HFFc6 (cell line): Measurements from ENCODE around the gene PARN. TPM values are rescaled to one million over a fixed set of nuclear protein-coding genes. Genes with fewer than 3 reads are reported as not detected.

Experiments used
- DNase-seq: peaks from one replicate; pipeline ENCODE4 v3.0.0-alpha.2; 2018
- H3K27ac Mint-ChIP-seq: 2 replicates; pipeline ENCODE4 v1.8.0; 2020; ENCODE audit warnings: mild to moderate bottlenecking, mixed read lengths
- H3K27me3 Mint-ChIP-seq: 2 replicates; pipeline ENCODE4 v1.8.0; 2021; ENCODE audit warnings: mild to moderate bottlenecking, moderate library complexity, mixed read lengths; ENCODE audit not compliant: insufficient read depth
- H3K36me3 Mint-ChIP-seq: 2 replicates; pipeline ENCODE4 v1.8.0; 2021; ENCODE audit warnings: low read depth, mixed read lengths
- H3K4me1 Mint-ChIP-seq: 2 replicates; pipeline ENCODE4 v1.8.0; 2020; ENCODE audit warnings: low read depth, mixed read lengths
- H3K4me3 Mint-ChIP-seq: 2 replicates; pipeline ENCODE4 v1.8.0; 2020; ENCODE audit warnings: mild to moderate bottlenecking, moderate library complexity, mixed read lengths
- H3K9me3 Mint-ChIP-seq: 2 replicates; pipeline ENCODE4 v1.8.0; 2020; ENCODE audit warnings: mild to moderate bottlenecking, mixed read lengths
- CTCF ChIP-seq: fragments of 200-600 bp; sonication (generic); IDR thresholded peaks from 2 replicates; pipeline ENCODE4 v1.5.0; 2021; ENCODE audit warnings: antibody characterized with exemption, mild to moderate bottlenecking
- total RNA-seq, 6 experiments: library from RNA; stranded (reverse); fragmentation: NEBNext Ultra II Directional; extraction: Animal tissue kit (Norgen Biotek cat#: 25700); gene quantifications; 2 replicates in 1 of 6; 3 replicates in 5 of 6; pipeline ENCODE4 v1.2.3, GENCODE V29; 2021

Gene PARN
- total RNA-seq, 6 experiments from 2014 or later, result 25.5 to 36.1 (median 30.4) TPM

GRCh38 chr16:14483819-14484385, 146.2 kb downstream of the PARN start:
- TF ChIP-seq CTCF, result no peak
- H3K27me3 Mint-ChIP-seq, result peaks cover 3% of the 10 kb centered on the region; the same call in 1 of the 2 replicates
- H3K4me1 Mint-ChIP-seq, result peaks cover 53% of the 10 kb centered on the region

GRCh38 chr16:14476183-14476582, 153.9 kb downstream of the PARN start:
- Mint-ChIP-seq H3K9me3 (0 out of 2 replicates have a peak, but pooled peaks cover 4% of the 10 kb centered on the region), H3K4me1 (peaks cover 11% of the 10 kb centered on the region), H3K4me3 (no peak overlapping the region), H3K27ac (no peak overlapping the region), H3K27me3 (peaks cover 3% of the 10 kb centered on the region), H3K36me3 (peaks cover 19% of the 10 kb centered on the region)
- TF ChIP-seq CTCF, result no peak
- DNase-seq, result no peak

More at GRCh38 chr16:14483819-14484385, 146.2 kb downstream of the PARN start:
- no peak overlapping the region for H3K27ac Mint-ChIP-seq
- DNase-seq, result no peak
- no peak overlapping the region for H3K4me3 Mint-ChIP-seq
- no peaks in the 10 kb centered on the region for H3K9me3 Mint-ChIP-seq
- peaks cover 14% of the 10 kb centered on the region for H3K36me3 Mint-ChIP-seq

- Mint-ChIP-seq H3K4me1 (peaks cover 11% of the 10 kb centered on the region), H3K36me3 (peaks cover 19% of the 10 kb centered on the region), H3K27ac (no peak overlapping the region), H3K4me3 (no peak overlapping the region), H3K27me3 (peaks cover 1% of the 10 kb centered on the region), H3K9me3 (0 out of 2 replicates have a peak, but pooled peaks cover 4% of the 10 kb centered on the region)
- no peak for TF ChIP-seq CTCF
- DNase-seq, result no peak
Measured at GRCh38 chr16:14475370-14476139, 154.5 kb downstream of the PARN start.

GRCh38 chr16:14473488-14473887, 156.6 kb downstream of the PARN start:
- 0 out of 2 replicates have a peak, but pooled peaks cover 3% of the 10 kb centered on the region for H3K9me3 Mint-ChIP-seq
- H3K4me3 Mint-ChIP-seq, result no peak overlapping the region
- no peaks in the 10 kb centered on the region; the same call in 1 of the 2 replicates for H3K27me3 Mint-ChIP-seq
- H3K27ac Mint-ChIP-seq, result no peak overlapping the region
- peaks cover 6% of the 10 kb centered on the region; the same call in 1 of the 2 replicates for H3K36me3 Mint-ChIP-seq
- no peak for DNase-seq
- TF ChIP-seq CTCF, result no peak
- H3K4me1 Mint-ChIP-seq, result peaks cover 5% of the 10 kb centered on the region; the same call in 1 of the 2 replicates

- no peaks in the 10 kb centered on the region; the same call in 1 of the 2 replicates for H3K27me3 Mint-ChIP-seq
- H3K36me3 Mint-ChIP-seq, result peaks cover 6% of the 10 kb centered on the region; the same call in 1 of the 2 replicates
- H3K4me1 Mint-ChIP-seq, result peaks cover 5% of the 10 kb centered on the region; the same call in 1 of the 2 replicates
- TF ChIP-seq CTCF, result no peak
- H3K27ac Mint-ChIP-seq, result no peak overlapping the region
- H3K4me3 Mint-ChIP-seq, result no peak overlapping the region
- no peaks in the 10 kb centered on the region for H3K9me3 Mint-ChIP-seq
- DNase-seq, result no peak
Measured at GRCh38 chr16:14472357-14472756, 157.7 kb downstream of the PARN start.
